K562 (cell line): ENCODE data around the gene RCOR1. TPM values are rescaled to one million over a fixed set of nuclear protein-coding genes. Genes with fewer than 3 reads are reported as not detected.

Experiments
- ATAC-seq: fragments of 200-7000 bp; cut with Tn5 transposase; 3 replicates; pipeline ENCODE4 v1.9.1; 2020; ENCODE audit warnings: moderate library complexity
- BruUV-seq: library from RNA; stranded (reverse); fragments of 400-500 nt; replicated peaks from 2 replicates; lab custom pipeline; 2021; lab: Mats Ljungman, UMichigan
- CTCF ChIA-PET: fragments of 300-600 bp; formaldehyde crosslinking; extraction: SDS; loops from one replicate; lab custom pipeline; 2021; ENCODE audit warnings: low intra/inter-chr PET ratio; lab: Yijun Ruan, JAX
- POLR2A ChIA-PET: fragments of 300-600, 350-650 bp; sonication (Branson Sonifier 250); formaldehyde crosslinking; extraction: SDS; loops from one replicate; lab custom pipeline; 2021; ENCODE audit warnings: antibody characterized with exemption, inconsistent platforms; lab: Yijun Ruan, JAX
- DNase-seq, 4 experiments: peaks; one replicate each; pipeline versions ENCODE4 v3.0.0 to v3.0.0-alpha.2; 2011 to 2018; ENCODE audit warnings: low spot score in 3 of 4, mixed read lengths in 3 of 4; ENCODE audit errors: extremely low read depth in 1 of 4
- FAIRE-seq: peaks from 2 replicates; lab custom pipeline; 2011; peaks lifted over from hg19 to GRCh38; lab: Jason Lieb, UNC
- H2AFZ ChIP-seq: 2 replicates; pipeline ENCODE4 v1.6.0; 2011; ENCODE audit warnings: low read depth, low read length, control low read depth, inconsistent platforms
- H3K27ac ChIP-seq: fragments of 200-600 bp; 3 replicates; pipeline ENCODE4 v1.8.0; 2011; ENCODE audit warnings: low read depth, mild to moderate bottlenecking, control low read depth, inconsistent platforms, low read length, moderate library complexity, mixed read lengths; ENCODE audit errors: extremely low read depth
- H3K27me3 ChIP-seq, 2 experiments: fragments of 300-600 bp in 1 of 2; 2 replicates in 1 of 2; 3 replicates in 1 of 2; pipeline versions ENCODE4 v1.6.0 to v1.8.0; 2011; ENCODE audit warnings: inconsistent platforms in 2 of 2, low read length in 2 of 2, mild to moderate bottlenecking in 1 of 2, mixed read lengths in 1 of 2, moderate library complexity in 1 of 2; ENCODE audit not compliant: control insufficient read depth in 2 of 2, insufficient read depth in 2 of 2
- H3K36me3 ChIP-seq: fragments of 300-600 bp; 3 replicates; pipeline ENCODE4 v1.8.0; 2011; ENCODE audit warnings: mild to moderate bottlenecking, low read length, inconsistent platforms; ENCODE audit not compliant: control insufficient read depth, insufficient read depth
- H3K4me1 ChIP-seq, 2 experiments: fragments of 200-600 bp in 1 of 2; replicated peaks in 1 of 2; 2 replicates in 1 of 2; 3 replicates in 1 of 2; pipeline versions ENCODE4 v1.5.1 to v1.8.0; 2011; ENCODE audit warnings: inconsistent platforms in 2 of 2, low read length in 2 of 2, mild to moderate bottlenecking in 1 of 2, mixed read lengths in 1 of 2, moderate library complexity in 1 of 2; ENCODE audit not compliant: control insufficient read depth in 2 of 2, insufficient read depth in 2 of 2
- H3K4me2 ChIP-seq: 2 replicates; pipeline ENCODE4 v1.6.1; 2011; ENCODE audit warnings: low read length, control low read depth, inconsistent platforms, mixed read lengths; ENCODE audit not compliant: insufficient read depth
- H3K4me3 ChIP-seq: fragments of 200-600 bp; sonication (generic), shearing (Covaris generic); 2 replicates; pipeline ENCODE4 v1.5.1; 2016; ENCODE audit warnings: control low read depth, inconsistent platforms
- H3K79me2 ChIP-seq: fragments of 200-600 bp; 3 replicates; pipeline ENCODE4 v1.8.0; 2011; ENCODE audit warnings: low read length, inconsistent platforms; ENCODE audit not compliant: control insufficient read depth, insufficient read depth
- H3K9ac ChIP-seq, 2 experiments: 2 replicates each; pipeline versions ENCODE4 v1.6.0 to v1.6.1; 2011; ENCODE audit warnings: low read depth in 2 of 2, low read length in 2 of 2, control low read depth in 1 of 2, inconsistent platforms in 1 of 2, mild to moderate bottlenecking in 1 of 2, mixed read lengths in 1 of 2; ENCODE audit not compliant: insufficient read depth in 1 of 2
- H3K9me1 ChIP-seq: one replicate; pipeline ENCODE4 v1.6.0; 2011; ENCODE audit warnings: inconsistent platforms, mild to moderate bottlenecking, low read length, moderate library complexity; ENCODE audit not compliant: control insufficient read depth, insufficient read depth
- H3K9me3 ChIP-seq: replicated peaks from 2 replicates; pipeline ENCODE4 v1.5.1; 2011; ENCODE audit warnings: low read depth, low read length, inconsistent platforms; ENCODE audit not compliant: control insufficient read depth, insufficient read depth
- H4K20me1 ChIP-seq: replicated peaks from 2 replicates; pipeline ENCODE4 v1.6.1; 2011; ENCODE audit warnings: low read length, inconsistent platforms, mixed read lengths; ENCODE audit not compliant: control insufficient read depth, insufficient read depth
- NFATC3 ChIP-seq: fragments of 450-650 bp; IDR thresholded peaks from 2 replicates; pipeline ENCODE4 v1.6.1; 2017; ENCODE audit warnings: mild to moderate bottlenecking
- ZNF384 ChIP-seq: IDR thresholded peaks from 2 replicates; pipeline ENCODE4 v1.6.1; 2012; ENCODE audit warnings: low read depth, low read length, improper control_type of control experiment
- WGBS: fragments of 100-300 bp; shearing (Covaris generic); methylation state at CpG from one replicate; pipeline ENCODE4 v1.1.6; 2016; ENCODE audit warnings: low coverage, mixed read lengths; ENCODE audit not compliant: insufficient coverage; ENCODE audit errors: missing lambda C conversion rate; 5-methylcytosine and 5-hydroxymethylcytosine counted together
- in situ Hi-C: fragments of 300-500 bp; cut with MboI; formaldehyde crosslinking; loops from 4 replicates; pipeline ENCODE4 v1.15.0; 2018; ENCODE audit warnings: inconsistent platforms, mixed read lengths
- intact Hi-C: fragments of 100-400 bp; cut with micrococcal nuclease; formaldehyde crosslinking; loops from 2 replicates; pipeline ENCODE4 v1.14.2; 2022
- polyA plus RNA-seq, 8 experiments: library from polyadenylated mRNA; depleted of rRNA in 4 of 8; stranded (reverse) in 5 of 8; unstranded in 3 of 8; fragments of >200 nt; fragmentation: Nextera tagmentation in 2 of 8; fragmentation: Illumina TruSeq in 1 of 8; extraction: Ambion mirVana in 2 of 8; extraction: Trizol in 1 of 8; gene quantifications; 2 replicates each; pipeline versions ENCODE4 v1.2.1 to v1.2.3, GENCODE V29; 2011 to 2014; ENCODE audit warnings: inconsistent platforms in 1 of 8, missing spikeins in 1 of 8
- total RNA-seq, 7 experiments: library from RNA; depleted of rRNA in 6 of 7; stranded (reverse); fragments of >200 nt in 6 of 7; fragmentation: Illumina TruSeq in 2 of 7; extraction: Trizol in 2 of 7; gene quantifications; 2 replicates each; pipeline versions ENCODE4 v1.2.1 to v1.2.3, GENCODE V29; 2011 to 2021; ENCODE audit warnings: low replicate concordance in 1 of 7
- TF ChIP-seq, protein P1 (sequence below): fragments of 450-650 bp; IDR thresholded peaks from 2 replicates; pipeline ENCODE4 v1.6.1; 2018; ENCODE audit not compliant: partially characterized antibody

The RCOR1 gene
- total and polyA plus RNA-seq, 9 of the 15 experiments (the other 6 are each of a cell fraction or from before 2014, with no cell fraction given): 8.5 to 47.9 (median 20.9) TPM

- intact Hi-C loops (no loop called here), in situ Hi-C loops (no loop called here)
- Histone ChIP-seq H3K4me3 (no peak overlapping the region), H3K9ac (no peak overlapping the region), H3K27me3 (no peaks in the 10 kb centered on the region), H3K27ac (peak overlapping the region; percentile 57; the same call in 1 of the 3 replicates), H2AFZ (no peak overlapping the region), H4K20me1 (0 out of 2 replicates have a peak, but pooled peaks cover 5% of the 10 kb centered on the region), H3K79me2 (peaks cover 96% of the 10 kb centered on the region), H3K4me2 (no peak overlapping the region), H3K4me1 (peaks cover 23 to 34% of the 10 kb centered on the region in 2 experiments), H3K9me3 (no peaks in the 10 kb centered on the region), H3K9me1 (no peaks in the 10 kb centered on the region), H3K36me3 (peaks cover 26% of the 10 kb centered on the region; the same call in 2 of the 3 replicates)
- no peak for DNase-seq
- TF ChIP-seq NFATC3: no peak
- TF ChIP-seq, protein P1, sequence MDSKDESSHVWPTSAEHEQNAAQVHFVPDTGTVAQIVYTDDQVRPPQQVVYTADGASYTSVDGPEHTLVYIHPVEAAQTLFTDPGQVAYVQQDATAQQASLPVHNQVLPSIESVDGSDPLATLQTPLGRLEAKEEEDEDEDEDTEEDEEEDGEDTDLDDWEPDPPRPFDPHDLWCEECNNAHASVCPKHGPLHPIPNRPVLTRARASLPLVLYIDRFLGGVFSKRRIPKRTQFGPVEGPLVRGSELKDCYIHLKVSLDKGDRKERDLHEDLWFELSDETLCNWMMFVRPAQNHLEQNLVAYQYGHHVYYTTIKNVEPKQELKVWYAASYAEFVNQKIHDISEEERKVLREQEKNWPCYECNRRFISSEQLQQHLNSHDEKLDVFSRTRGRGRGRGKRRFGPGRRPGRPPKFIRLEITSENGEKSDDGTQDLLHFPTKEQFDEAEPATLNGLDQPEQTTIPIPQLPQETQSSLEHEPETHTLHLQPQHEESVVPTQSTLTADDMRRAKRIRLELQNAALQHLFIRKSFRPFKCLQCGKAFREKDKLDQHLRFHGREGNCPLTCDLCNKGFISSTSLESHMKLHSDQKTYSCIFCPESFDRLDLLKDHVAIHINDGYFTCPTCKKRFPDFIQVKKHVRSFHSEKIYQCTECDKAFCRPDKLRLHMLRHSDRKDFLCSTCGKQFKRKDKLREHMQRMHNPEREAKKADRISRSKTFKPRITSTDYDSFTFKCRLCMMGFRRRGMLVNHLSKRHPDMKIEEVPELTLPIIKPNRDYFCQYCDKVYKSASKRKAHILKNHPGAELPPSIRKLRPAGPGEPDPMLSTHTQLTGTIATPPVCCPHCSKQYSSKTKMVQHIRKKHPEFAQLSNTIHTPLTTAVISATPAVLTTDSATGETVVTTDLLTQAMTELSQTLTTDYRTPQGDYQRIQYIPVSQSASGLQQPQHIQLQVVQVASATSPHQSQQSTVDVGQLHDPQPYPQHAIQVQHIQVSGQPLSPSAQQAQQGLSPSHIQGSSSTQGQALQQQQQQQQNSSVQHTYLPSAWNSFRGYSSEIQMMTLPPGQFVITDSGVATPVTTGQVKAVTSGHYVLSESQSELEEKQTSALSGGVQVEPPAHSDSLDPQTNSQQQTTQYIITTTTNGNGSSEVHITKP: peak; percentile 22
- 0 out of 2 replicates have a peak, but pooled peaks have one; percentile 17 for TF ChIP-seq ZNF384
- BruUV-seq: no TSS peak
- no peak for FAIRE-seq
- no peak for ATAC-seq
- CTCF ChIA-PET: no interaction called here
- 70% methylated on average over 8 of the region's 8 CpGs for WGBS
- POLR2A ChIA-PET: interaction anchor here (0.6 to 2.3 kb wide), 4 partner anchors 10 to 126 kb away, joined by 3 to 8 read pairs (median 4); no protein-coding TSS in a partner anchor
Measured at GRCh38 chr14:102630881-102631280, 38.4 kb downstream of the RCOR1 start.
